ENCODE data around the gene CHCHD6.
A peak's percentile ranks its signal among the peaks of the same experiment; 100 is the strongest.

CHCHD6 gene

GRCh38 chr3:126925411-126926171 lies 221.6 kb downstream of the CHCHD6 start:
- TF ChIP-seq CTCF (IDR thresholded peaks at IDR 0.05; ENCODE audit: low read depth, low read length), result no peak
- H3K4me3 ChIP-seq (ENCODE audit: low read depth, low read length), result no peak overlapping the region

- peak; percentile 28 for TF ChIP-seq CTCF (IDR thresholded peaks at IDR 0.05; ENCODE audit: low read depth, low read length)
- no peak overlapping the region for H3K4me3 ChIP-seq (ENCODE audit: low read depth, low read length)
These were observed 222.8 kb downstream of the CHCHD6 start for GRCh38 chr3:126926684-126927400.

GRCh38 chr3:126927401-126927750 lies 223.3 kb downstream of the CHCHD6 start:
- no peak overlapping the region for H3K4me3 ChIP-seq (ENCODE audit: low read depth, low read length)
- TF ChIP-seq CTCF (IDR thresholded peaks at IDR 0.05; ENCODE audit: low read depth, low read length), result no peak

GRCh38 chr3:126927846-126928245 lies 223.8 kb downstream of the CHCHD6 start:
- no peak for TF ChIP-seq CTCF (IDR thresholded peaks at IDR 0.05; ENCODE audit: low read depth, low read length)
- H3K4me3 ChIP-seq (ENCODE audit: low read depth, low read length), result no peak overlapping the region

GRCh38 chr3:126928921-126929474 lies 225.0 kb downstream of the CHCHD6 start:
- H3K4me3 ChIP-seq (ENCODE audit: low read depth, low read length), result no peak overlapping the region
- no peak for TF ChIP-seq CTCF (IDR thresholded peaks at IDR 0.05; ENCODE audit: low read depth, low read length)

- H3K4me3 ChIP-seq (ENCODE audit: low read depth, low read length), result no peak overlapping the region
- no peak for TF ChIP-seq CTCF (IDR thresholded peaks at IDR 0.05; ENCODE audit: low read depth, low read length)
These were observed 227.0 kb downstream of the CHCHD6 start for GRCh38 chr3:126930936-126931600.

Measured in WI38 (cell line).